ENCODE measurements around the gene BASP1. TPM values are rescaled to one million over a fixed set of nuclear protein-coding genes. Genes with fewer than 3 reads are reported as not detected.

The BASP1 gene, protein sequence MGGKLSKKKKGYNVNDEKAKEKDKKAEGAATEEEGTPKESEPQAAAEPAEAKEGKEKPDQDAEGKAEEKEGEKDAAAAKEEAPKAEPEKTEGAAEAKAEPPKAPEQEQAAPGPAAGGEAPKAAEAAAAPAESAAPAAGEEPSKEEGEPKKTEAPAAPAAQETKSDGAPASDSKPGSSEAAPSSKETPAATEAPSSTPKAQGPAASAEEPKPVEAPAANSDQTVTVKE
- total RNA-seq = under 1 TPM; 0.40 to 0.94 TPM

GRCh38 chr5:17217493-17218352 lies at the start of gene BASP1:
Gene BASP1, plus strand, starts transcription at chr5:17217631. Its CDS starts 57,586 bp downstream, at chr5:17275217.
- H3K36me3 Mint-ChIP-seq = no peaks in the 10 kb centered on the region
- POLR2A ChIA-PET = no interaction called here
- no peaks in the 10 kb centered on the region for H3K9me3 Mint-ChIP-seq
- peak within 1 kb of the TSS; percentile 31 for H3K4me3 Mint-ChIP-seq
- ATAC-seq (ENCODE audit: low read depth) (no peak), DNase-seq (no peak)
- H3K4me1 Mint-ChIP-seq = peaks cover 3% of the 10 kb centered on the region
- peak within 1 kb of the TSS; percentile 43 for H3K27ac Mint-ChIP-seq
- peaks cover 49% of the 10 kb centered on the region for H3K27me3 Mint-ChIP-seq

- Mint-ChIP-seq H3K27me3 (no peaks in the 10 kb centered on the region), H3K27ac (no peak overlapping the region), H3K9me3 (no peaks in the 10 kb centered on the region), H3K4me1 (no peaks in the 10 kb centered on the region), H3K36me3 (no peaks in the 10 kb centered on the region), H3K4me3 (no peak overlapping the region)
- POLR2A ChIA-PET = no interaction called here
- DNase-seq = no peak
- ATAC-seq (ENCODE audit: low read depth) = no peak
Measured at GRCh38 chr5:17169507-17169906, 47.9 kb upstream of the BASP1 start.

DNA sequence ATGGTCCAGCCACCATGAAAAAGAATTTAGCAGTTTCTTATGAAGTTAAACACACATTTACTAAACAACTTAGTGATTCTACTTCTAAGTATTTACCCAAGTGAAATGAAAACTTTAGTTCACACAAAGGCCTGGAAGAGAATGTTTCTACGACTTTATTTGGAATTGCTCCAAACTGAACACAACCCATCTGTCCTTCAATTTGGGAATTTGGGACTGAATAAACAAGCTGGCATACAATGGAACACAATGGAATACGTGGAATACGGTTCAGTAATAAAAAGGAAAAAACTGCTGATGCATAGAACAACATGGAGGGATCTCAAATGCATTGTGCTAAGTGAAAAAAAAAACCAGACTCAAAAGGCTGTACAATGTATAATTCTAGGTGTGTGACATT lies 44.6 kb upstream of the BASP1 start:
- Mint-ChIP-seq H3K36me3 (no peaks in the 10 kb centered on the region), H3K27ac (no peak overlapping the region), H3K9me3 (no peaks in the 10 kb centered on the region), H3K4me1 (no peaks in the 10 kb centered on the region), H3K4me3 (no peak overlapping the region), H3K27me3 (no peaks in the 10 kb centered on the region)
- ATAC-seq (ENCODE audit: low read depth) (no peak), DNase-seq (no peak)
- POLR2A ChIA-PET = no interaction called here

DNA sequence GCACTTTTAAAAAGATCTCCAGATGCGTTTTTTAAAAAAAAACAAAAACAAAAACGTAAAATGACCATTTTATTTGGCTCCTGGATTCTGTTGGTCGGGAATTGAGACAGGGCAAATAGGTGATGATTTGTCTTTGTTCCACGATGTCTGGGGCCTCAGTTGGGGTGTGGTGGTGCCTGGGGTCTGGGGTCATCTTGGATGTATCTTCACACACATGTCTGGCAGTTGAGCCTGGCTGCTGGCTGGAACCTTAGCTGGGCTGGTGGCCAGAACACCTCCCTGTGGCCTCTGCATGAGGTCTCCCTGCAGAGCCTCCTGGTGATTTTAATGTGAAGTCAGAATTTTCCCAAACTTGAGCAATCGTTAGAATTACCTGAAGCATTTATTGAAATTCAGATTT lies 42.5 kb upstream of the BASP1 start:
- Mint-ChIP-seq H3K27me3 (no peaks in the 10 kb centered on the region), H3K4me1 (no peaks in the 10 kb centered on the region), H3K9me3 (no peaks in the 10 kb centered on the region), H3K4me3 (no peak overlapping the region), H3K27ac (no peak overlapping the region), H3K36me3 (no peaks in the 10 kb centered on the region)
- DNase-seq (no peak), ATAC-seq (ENCODE audit: low read depth) (no peak)
- POLR2A ChIA-PET = no interaction called here

DNA sequence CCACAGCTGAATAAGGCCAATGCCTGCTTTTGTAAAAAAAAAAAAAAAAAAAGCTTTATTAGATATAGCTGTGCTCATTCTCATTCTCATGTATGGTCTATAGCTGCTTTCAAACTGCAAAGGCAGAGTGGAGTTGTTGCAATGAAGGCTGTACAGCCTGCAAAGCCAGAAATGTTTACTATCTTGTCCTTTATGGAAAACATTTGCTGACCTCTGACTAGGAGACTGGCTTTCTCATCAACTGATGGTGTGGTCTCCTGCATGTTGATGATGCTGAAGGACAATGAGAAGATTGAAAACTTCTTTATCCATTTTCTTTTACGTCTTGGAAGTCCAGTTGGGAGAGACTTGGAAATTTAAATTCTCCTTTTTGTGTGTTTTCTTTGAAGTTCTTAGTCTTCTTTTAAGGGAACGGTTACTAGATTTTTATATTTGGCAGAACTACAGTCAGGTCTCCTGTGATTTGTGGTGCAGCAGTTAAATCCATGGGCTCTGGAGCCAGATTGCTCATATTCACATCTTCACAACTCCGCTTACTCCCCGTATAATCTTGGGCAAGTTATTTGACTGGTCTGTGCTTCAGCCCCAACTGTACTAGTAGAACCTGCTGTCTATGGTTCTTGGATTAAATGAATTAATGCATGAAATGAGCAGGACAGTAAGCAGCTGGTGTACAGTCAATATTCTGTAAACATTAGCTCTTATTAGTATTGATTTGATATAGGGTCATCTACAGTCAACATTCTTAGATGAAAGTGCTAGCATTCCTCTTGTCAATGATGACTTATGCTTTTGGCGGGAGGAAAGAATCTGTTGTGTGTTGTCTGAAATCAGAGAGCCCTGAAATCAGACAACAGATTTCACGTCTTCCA lies 39.7 kb upstream of the BASP1 start:
- no peak overlapping the region for H3K27ac Mint-ChIP-seq
- H3K36me3 Mint-ChIP-seq = no peaks in the 10 kb centered on the region
- no peak overlapping the region for H3K4me3 Mint-ChIP-seq
- DNase-seq (no peak), ATAC-seq (ENCODE audit: low read depth) (no peak)
- H3K9me3 Mint-ChIP-seq = no peaks in the 10 kb centered on the region
- POLR2A ChIA-PET = no interaction called here
- no peaks in the 10 kb centered on the region for H3K27me3 Mint-ChIP-seq
- no peaks in the 10 kb centered on the region for H3K4me1 Mint-ChIP-seq

DNA sequence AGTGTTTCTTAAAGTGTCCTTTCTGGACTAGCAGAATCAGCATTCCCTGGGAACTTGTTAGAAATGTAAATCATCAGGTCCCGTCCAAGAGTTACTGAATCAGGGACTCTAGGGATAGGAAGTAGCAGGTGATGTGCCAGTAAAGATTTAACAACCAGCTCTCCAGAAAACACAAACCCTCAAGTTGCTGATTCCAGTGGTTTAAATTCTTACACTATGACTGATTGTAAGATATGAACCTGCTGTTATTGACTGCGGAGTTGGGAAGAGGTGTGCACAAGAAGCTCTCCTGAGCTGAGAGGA lies 39.1 kb upstream of the BASP1 start:
- Mint-ChIP-seq H3K27ac (no peak overlapping the region), H3K9me3 (no peaks in the 10 kb centered on the region), H3K4me1 (no peaks in the 10 kb centered on the region), H3K27me3 (no peaks in the 10 kb centered on the region), H3K4me3 (no peak overlapping the region), H3K36me3 (no peaks in the 10 kb centered on the region)
- DNase-seq = no peak
- ATAC-seq (ENCODE audit: low read depth) = no peak
- POLR2A ChIA-PET = no interaction called here

GRCh38 chr5:17180330-17180843 lies 37.0 kb upstream of the BASP1 start:
- Mint-ChIP-seq H3K4me3 (no peak overlapping the region), H3K27me3 (no peaks in the 10 kb centered on the region), H3K36me3 (no peaks in the 10 kb centered on the region), H3K27ac (no peak overlapping the region), H3K9me3 (no peaks in the 10 kb centered on the region), H3K4me1 (no peaks in the 10 kb centered on the region)
- POLR2A ChIA-PET = no interaction called here
- no peak for ATAC-seq (ENCODE audit: low read depth)
- DNase-seq = no peak

GRCh38 chr5:17180864-17181723 lies 36.3 kb upstream of the BASP1 start:
- ATAC-seq (ENCODE audit: low read depth) (no peak), DNase-seq (no peak)
- Mint-ChIP-seq H3K36me3 (no peaks in the 10 kb centered on the region), H3K4me3 (no peak overlapping the region), H3K27ac (no peak overlapping the region), H3K27me3 (no peaks in the 10 kb centered on the region), H3K4me1 (no peaks in the 10 kb centered on the region), H3K9me3 (no peaks in the 10 kb centered on the region)
- POLR2A ChIA-PET = no interaction called here

GRCh38 chr5:17182494-17182893 lies 34.9 kb upstream of the BASP1 start:
- H3K27ac Mint-ChIP-seq = no peak overlapping the region
- no peak for ATAC-seq (ENCODE audit: low read depth)
- H3K4me3 Mint-ChIP-seq = no peak overlapping the region
- no peaks in the 10 kb centered on the region for H3K4me1 Mint-ChIP-seq
- POLR2A ChIA-PET = no interaction called here
- no peaks in the 10 kb centered on the region for H3K36me3 Mint-ChIP-seq
- no peaks in the 10 kb centered on the region for H3K9me3 Mint-ChIP-seq
- DNase-seq = no peak
- no peaks in the 10 kb centered on the region for H3K27me3 Mint-ChIP-seq

- H3K4me3 Mint-ChIP-seq = no peak overlapping the region
- H3K27me3 Mint-ChIP-seq = no peaks in the 10 kb centered on the region
Measured at GRCh38 chr5:17182981-17183380, 34.5 kb upstream of the BASP1 start.

GRCh38 chr5:17183831-17184230 lies 33.6 kb upstream of the BASP1 start:
- Mint-ChIP-seq H3K4me1 (no peaks in the 10 kb centered on the region), H3K9me3 (no peaks in the 10 kb centered on the region), H3K27ac (no peak overlapping the region), H3K27me3 (no peaks in the 10 kb centered on the region), H3K4me3 (no peak overlapping the region), H3K36me3 (no peaks in the 10 kb centered on the region)
- POLR2A ChIA-PET = no interaction called here
- ATAC-seq (ENCODE audit: low read depth) (no peak), DNase-seq (no peak)

More at GRCh38 chr5:17182981-17183380, 34.5 kb upstream of the BASP1 start:
- H3K9me3 Mint-ChIP-seq = no peaks in the 10 kb centered on the region
- DNase-seq (no peak), ATAC-seq (ENCODE audit: low read depth) (no peak)
- H3K27ac Mint-ChIP-seq = no peak overlapping the region
- H3K36me3 Mint-ChIP-seq = no peaks in the 10 kb centered on the region
- POLR2A ChIA-PET = no interaction called here
- no peaks in the 10 kb centered on the region for H3K4me1 Mint-ChIP-seq

DNA sequence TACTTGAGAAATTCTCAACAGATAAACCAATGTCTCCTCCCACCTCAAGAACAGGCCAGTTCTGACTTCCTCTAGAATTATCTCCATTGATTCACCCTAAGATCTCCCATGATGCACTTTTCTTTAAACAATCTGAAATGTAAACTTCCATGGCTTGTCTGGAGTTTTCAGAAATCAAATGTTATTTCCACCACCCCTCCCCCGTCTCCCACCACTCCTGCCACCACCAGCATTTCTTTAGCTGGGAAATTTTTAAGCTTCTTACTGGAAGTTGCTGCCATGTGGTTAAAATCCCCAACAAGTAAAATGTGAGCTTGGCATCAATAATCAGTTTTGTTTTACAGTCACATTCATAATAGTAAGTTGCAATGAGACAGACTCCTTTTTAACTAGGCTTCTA lies 32.8 kb upstream of the BASP1 start:
- no peaks in the 10 kb centered on the region for H3K9me3 Mint-ChIP-seq
- H3K36me3 Mint-ChIP-seq = no peaks in the 10 kb centered on the region
- DNase-seq (no peak), ATAC-seq (ENCODE audit: low read depth) (no peak)
- H3K4me3 Mint-ChIP-seq = no peak overlapping the region
- POLR2A ChIA-PET = no interaction called here
- H3K27me3 Mint-ChIP-seq = no peaks in the 10 kb centered on the region
- no peaks in the 10 kb centered on the region for H3K4me1 Mint-ChIP-seq
- no peak overlapping the region for H3K27ac Mint-ChIP-seq

DNA sequence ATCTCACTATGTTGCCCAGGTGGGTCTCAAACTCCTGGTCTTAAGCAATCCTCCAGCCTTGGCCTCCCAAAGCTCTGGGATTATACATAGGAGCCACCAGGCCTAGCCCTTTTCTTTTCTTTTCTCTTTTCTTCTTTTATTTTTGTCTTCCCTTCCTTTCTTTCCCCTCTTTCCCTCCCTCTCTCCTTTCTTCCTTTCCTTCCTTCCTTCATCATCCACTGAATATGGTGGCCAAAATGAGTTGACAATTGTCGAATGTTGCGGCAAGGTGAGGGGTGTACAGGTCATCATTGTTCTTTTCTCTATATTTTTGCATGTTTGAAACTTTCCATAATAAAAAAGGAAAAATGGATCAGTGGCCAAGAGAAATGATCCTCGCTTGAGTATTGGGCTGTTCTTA lies 32.1 kb upstream of the BASP1 start:
- H3K36me3 Mint-ChIP-seq = no peaks in the 10 kb centered on the region
- no peak for DNase-seq
- H3K27me3 Mint-ChIP-seq = no peaks in the 10 kb centered on the region
- H3K9me3 Mint-ChIP-seq = no peaks in the 10 kb centered on the region
- POLR2A ChIA-PET = no interaction called here
- no peak overlapping the region for H3K27ac Mint-ChIP-seq
- H3K4me3 Mint-ChIP-seq = no peak overlapping the region
- H3K4me1 Mint-ChIP-seq = no peaks in the 10 kb centered on the region
- ATAC-seq (ENCODE audit: low read depth) = no peak

All from activated naive CD8-positive, alpha-beta T cell treated with anti-CD3 and anti-CD28 coated beads, Interleukin-2, amount 10 ng/mL, durations not matched to agents 7 days and 5 days (primary cell).